A172 (cell line): ENCODE measurements around the gene LATS2. TPM values are rescaled to one million over a fixed set of nuclear protein-coding genes. Genes with fewer than 3 reads are reported as not detected.
A peak's percentile ranks its signal among the peaks of the same experiment; 100 is the strongest.

Source experiments
- DNase-seq: peaks from one replicate; pipeline ENCODE4 v3.0.0-alpha.2; 2015; ENCODE audit warnings: low spot score
- total RNA-seq: library from RNA; depleted of rRNA; stranded (reverse); fragments of >200 nt; shearing (Covaris generic); gene quantifications from 2 replicates; pipeline ENCODE4 v1.2.3, GENCODE V29; 2014

The LATS2 gene
- total RNA-seq, 1 experiment from 2014 or later = 13.5 TPM

- no peak for DNase-seq
Measured at GRCh38 chr13:21018220-21018619, 43.2 kb downstream of the LATS2 start.

GRCh38 chr13:21016487-21016886, 44.9 kb downstream of the LATS2 start:
- no peak for DNase-seq

- DNase-seq = no peak
Measured at GRCh38 chr13:21015284-21015683, 46.1 kb downstream of the LATS2 start.

GRCh38 chr13:21014502-21015170, 46.8 kb downstream of the LATS2 start:
- peak; percentile 27 for DNase-seq

- no peak for DNase-seq
Measured at GRCh38 chr13:21014139-21014501, 47.3 kb downstream of the LATS2 start.

DNA sequence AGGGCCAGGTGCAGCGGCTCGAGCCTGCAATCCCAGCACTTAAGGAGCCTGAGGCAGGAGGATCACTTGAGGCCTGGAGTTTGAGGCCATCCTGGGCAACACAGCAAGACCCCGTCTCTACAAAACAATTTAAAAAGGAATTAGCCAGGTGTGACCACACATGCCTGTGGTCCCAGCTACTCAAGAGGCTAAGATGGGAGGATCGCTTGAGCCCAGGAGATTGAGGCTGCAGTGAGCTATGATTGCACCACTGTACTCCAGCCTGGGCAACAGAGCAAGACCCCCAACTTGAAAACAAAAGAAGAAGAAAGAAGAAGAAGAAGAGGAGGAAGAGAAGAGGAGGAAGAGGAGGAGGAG, 47.7 kb downstream of the LATS2 start:
- no peak for DNase-seq

- no peak for DNase-seq
Measured at GRCh38 chr13:21012841-21013681, 48.3 kb downstream of the LATS2 start.

DNA sequence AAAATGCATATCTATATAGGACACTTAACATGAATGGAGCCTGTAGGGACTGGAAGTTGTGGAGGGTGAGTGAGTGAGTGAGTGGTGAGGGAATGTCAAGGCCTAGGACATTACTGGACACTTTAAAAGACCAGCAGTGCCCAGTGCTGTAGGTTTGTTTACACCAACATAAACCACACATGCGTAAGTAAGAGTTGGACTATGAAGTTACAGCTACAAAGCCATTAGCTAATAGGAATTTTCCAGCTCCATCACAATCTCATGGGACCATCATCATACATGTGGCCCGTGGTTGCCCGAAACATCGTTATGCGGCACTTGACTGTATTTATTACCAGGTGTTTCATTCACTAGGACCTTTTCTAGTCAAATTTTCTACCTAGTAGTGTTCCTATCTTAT, 49.2 kb downstream of the LATS2 start:
- DNase-seq = no peak

- no peak for DNase-seq
Measured at GRCh38 chr13:21011378-21011777, 50.0 kb downstream of the LATS2 start.

- DNase-seq = no peak
Measured at GRCh38 chr13:21010621-21011020, 50.8 kb downstream of the LATS2 start.

GRCh38 chr13:21009036-21009435, 52.4 kb downstream of the LATS2 start:
- DNase-seq = no peak

GRCh38 chr13:21008026-21008425, 53.4 kb downstream of the LATS2 start:
- DNase-seq = no peak

GRCh38 chr13:21006141-21007005, 55.0 kb downstream of the LATS2 start:
- DNase-seq = no peak

- no peak for DNase-seq
Measured at GRCh38 chr13:21005193-21005592, 56.2 kb downstream of the LATS2 start.

DNA sequence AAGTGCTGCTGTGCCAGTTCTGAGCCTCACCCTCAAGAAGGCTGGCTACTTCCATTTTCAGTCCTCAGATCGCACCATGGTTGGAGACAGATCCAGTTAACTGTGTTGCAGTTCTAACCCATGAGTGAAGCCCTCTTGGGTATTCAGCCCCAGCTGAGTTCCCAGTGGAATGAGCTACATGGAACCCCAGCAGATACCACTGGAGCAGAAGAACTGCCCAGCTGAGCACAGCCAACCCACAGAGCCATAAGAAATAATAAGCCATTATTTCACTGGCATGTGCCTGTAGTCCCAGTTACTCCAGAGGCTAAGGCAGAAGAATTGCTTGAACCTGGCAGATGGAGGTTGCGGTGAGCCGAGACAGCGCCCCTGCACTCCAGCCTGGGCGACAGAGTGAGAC, 59.9 kb downstream of the LATS2 start:
- DNase-seq = no peak

DNA sequence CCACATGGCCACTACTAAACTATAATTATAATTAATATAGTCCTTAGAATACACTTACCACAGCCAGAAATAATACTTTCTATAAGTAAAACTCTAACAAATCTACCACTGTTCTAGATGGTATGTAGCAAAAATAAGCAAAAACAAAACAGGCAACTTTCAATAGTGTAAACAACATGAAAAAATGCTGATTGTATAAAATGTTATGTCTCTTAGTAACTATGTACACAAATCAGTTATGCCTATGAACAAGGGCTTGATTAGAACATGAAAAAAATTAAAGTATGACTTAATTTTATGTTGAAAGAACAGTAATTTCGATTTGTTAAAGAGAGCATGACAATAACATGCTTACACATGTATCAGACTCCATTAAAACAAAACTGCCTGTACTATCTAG, 60.7 kb downstream of the LATS2 start:
- no peak for DNase-seq

DNA sequence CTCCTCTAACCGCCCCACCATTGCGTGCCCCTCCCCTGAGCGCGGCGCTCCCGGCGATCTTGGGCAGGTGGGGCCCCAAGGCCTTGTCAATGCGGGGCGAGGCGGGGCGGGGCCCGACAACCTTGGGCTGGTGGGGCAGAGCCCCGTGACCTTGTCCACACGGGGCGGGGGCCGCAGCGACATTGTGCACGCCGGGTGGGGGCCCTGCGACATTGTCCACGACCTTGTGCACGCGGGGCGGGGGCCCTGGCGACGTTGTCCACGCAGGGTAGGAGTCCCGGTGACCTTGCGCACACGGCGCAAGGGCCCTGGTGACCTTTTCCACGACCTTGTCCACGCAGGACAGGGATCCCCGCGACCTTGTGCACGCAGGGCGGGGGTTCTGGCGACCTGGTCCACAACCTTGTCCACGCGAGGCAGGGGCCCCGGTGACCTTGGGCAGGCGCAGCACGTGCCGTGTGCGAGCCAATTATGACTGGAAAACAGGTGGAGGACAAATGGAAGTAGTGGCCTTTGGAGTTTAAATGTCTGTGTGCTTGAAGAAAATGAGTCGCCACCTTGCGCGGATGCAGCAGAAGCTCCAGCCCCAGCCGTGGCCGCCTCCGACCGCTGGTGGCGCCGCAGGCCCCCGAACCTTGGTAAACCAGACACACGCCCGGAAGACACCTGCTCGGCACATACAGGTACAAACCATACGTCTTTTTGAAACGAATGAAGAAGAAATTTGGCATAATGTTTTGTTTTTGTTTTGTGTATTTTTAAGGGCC, 62.6 kb downstream of the LATS2 start:
- DNase-seq = no peak

DNA sequence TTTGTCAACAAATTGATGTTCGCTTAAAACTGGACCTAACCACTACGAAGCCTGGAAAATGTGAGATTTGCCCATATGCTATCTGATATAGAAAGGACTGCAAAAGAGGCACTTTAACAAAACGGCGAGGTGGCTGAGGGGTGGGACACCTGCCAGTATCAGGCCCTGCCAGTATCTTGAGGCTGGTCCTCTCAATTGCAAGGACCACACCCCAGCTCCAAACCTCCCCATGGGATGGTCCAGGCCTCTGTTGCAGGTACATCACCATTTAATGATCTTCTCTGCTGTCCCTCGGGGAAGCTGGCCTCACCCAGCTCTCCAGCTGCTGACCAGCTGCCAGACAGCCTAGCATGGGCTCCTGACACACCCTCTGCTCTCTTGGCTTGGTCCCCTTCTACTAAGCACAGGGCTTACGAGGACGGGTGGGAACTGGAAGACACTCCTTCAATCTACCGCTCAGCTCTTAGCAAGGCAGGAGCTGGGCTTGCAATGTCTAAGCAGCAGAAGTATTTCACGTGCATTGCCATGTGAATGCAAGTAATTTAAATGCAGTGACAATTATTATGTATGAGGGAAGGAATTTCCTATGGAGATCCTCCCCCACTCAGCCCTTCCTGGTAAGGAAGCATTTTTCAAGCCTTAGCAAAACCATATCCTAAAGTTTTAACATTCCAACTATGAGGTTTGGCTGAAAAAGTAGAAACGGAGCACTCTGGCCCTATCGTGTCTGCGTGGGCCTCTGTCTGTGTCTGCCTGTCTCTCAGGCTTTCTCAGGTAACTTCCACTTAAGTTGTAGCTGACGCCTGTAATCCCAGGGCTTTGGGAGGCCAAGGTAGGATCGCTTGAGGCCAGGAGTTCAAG, 63.9 kb downstream of the LATS2 start:
- peak; percentile 83 for DNase-seq

- no peak for DNase-seq
Measured at GRCh38 chr13:20995245-20995838, 66.0 kb downstream of the LATS2 start.

GRCh38 chr13:20994441-20994821, 67.0 kb downstream of the LATS2 start:
- DNase-seq = no peak
